Natural killer cell (primary cell): ENCODE data around the gene RTN4IP1. TPM values are rescaled to one million over a fixed set of nuclear protein-coding genes. Genes with fewer than 3 reads are reported as not detected.
"Not testable (repeated sequence)": the region's sequence is repeated elsewhere in the genome, so short reads cannot be mapped to it uniquely, and the experiment has no call there.

Source experiments
- ATAC-seq, 3 donors: fragments of 150-1000 bp in 2 of 3; fragments of 200-7000 bp in 1 of 3; cut with Tn5 transposase; 1 replicate in 1 of 3; 2 replicates in 2 of 3; pipeline ENCODE4 v1.10.0; 2021; ENCODE audit warnings: mild to moderate bottlenecking in 2 of 3, moderate library complexity in 2 of 3
- DNase-seq, 2 donors: peaks; one replicate each; pipeline versions ENCODE4 v3.0.0 to v3.0.0-alpha.2; 2013 to 2021; ENCODE audit warnings: mixed read lengths in 1 of 2
- H3K27ac ChIP-seq: one replicate; pipeline ENCODE4 v1.5.1; 2013; ENCODE audit warnings: mild to moderate bottlenecking, low read length
- H3K27me3 ChIP-seq: one replicate; pipeline ENCODE4 v1.6.1; 2013; ENCODE audit warnings: low read length; ENCODE audit not compliant: control insufficient read depth, insufficient read depth
- H3K36me3 ChIP-seq: one replicate; pipeline ENCODE4 v1.6.1; 2013; ENCODE audit warnings: low read length; ENCODE audit not compliant: control insufficient read depth, insufficient read depth
- H3K4me1 ChIP-seq: one replicate; pipeline ENCODE4 v1.6.1; 2013; ENCODE audit warnings: low read length; ENCODE audit not compliant: control insufficient read depth, insufficient read depth
- H3K4me3 ChIP-seq: one replicate; pipeline ENCODE4 v1.5.1; 2013; ENCODE audit warnings: low read length
- H3K9me3 ChIP-seq: one replicate; pipeline ENCODE4 v1.6.1; 2013; ENCODE audit warnings: low read length; ENCODE audit not compliant: control insufficient read depth, insufficient read depth
- H3K27ac Mint-ChIP-seq, 2 donors: one replicate each; pipeline ENCODE4 v1.8.0; 2022; ENCODE audit warnings: mild to moderate bottlenecking in 2 of 2, mixed read lengths in 2 of 2, moderate library complexity in 1 of 2
- H3K27me3 Mint-ChIP-seq, 2 donors: one replicate each; pipeline ENCODE4 v1.8.0; 2022; ENCODE audit warnings: low read depth in 2 of 2, mixed read lengths in 2 of 2
- H3K36me3 Mint-ChIP-seq: one replicate; pipeline ENCODE4 v1.8.0; 2022; ENCODE audit warnings: mixed read lengths
- H3K4me1 Mint-ChIP-seq, 2 donors: one replicate each; pipeline ENCODE4 v1.8.0; 2022; ENCODE audit warnings: mixed read lengths in 2 of 2
- H3K4me3 Mint-ChIP-seq: one replicate; pipeline ENCODE4 v1.8.0; 2022; ENCODE audit warnings: mild to moderate bottlenecking, moderate library complexity, mixed read lengths
- H3K9me3 Mint-ChIP-seq, 2 donors: one replicate each; pipeline ENCODE4 v1.8.0; 2022; ENCODE audit warnings: mixed read lengths in 2 of 2
- CTCF ChIP-seq: fragments of 200-600 bp; IDR thresholded peaks from one replicate; pipeline ENCODE4 v1.8.0; 2022; ENCODE audit warnings: antibody characterized with exemption
- WGBS: methylation state at CpG from one replicate; pipeline ENCODE4 v1.1.7; 2013; ENCODE audit warnings: missing lambda C conversion rate; ENCODE audit not compliant: insufficient coverage; 5-methylcytosine and 5-hydroxymethylcytosine counted together
- intact Hi-C: fragments of 100-400 bp; cut with micrococcal nuclease; formaldehyde crosslinking; loops from one replicate; pipeline ENCODE4 v1.14.2; 2022
- total RNA-seq, 4 donors: library from RNA; stranded (reverse); fragments of 120-200 nt in 1 of 4; gene quantifications; one replicate each; pipeline versions ENCODE4 v1.2.3 to v1.2.4, GENCODE V29; 2013 to 2022

RTN4IP1 gene
- total RNA-seq, 3 donors from 2014 or later (not counting 1 experiment from before 2014, with no cell fraction given) = 2.9 to 5.5 (median 5.0) TPM

- DNase-seq = no peak
- no peak for ATAC-seq
- no peak for TF ChIP-seq CTCF
- Histone ChIP-seq H3K36me3 (peaks cover 13% of the 10 kb centered on the region), H3K9me3 (no peaks in the 10 kb centered on the region), H3K4me1 (no peaks in the 10 kb centered on the region), H3K4me3 (no peak overlapping the region), H3K27ac (no peak overlapping the region), H3K27me3 (no peaks in the 10 kb centered on the region)
- Mint-ChIP-seq H3K4me3 (no peak overlapping the region), H3K27ac (no peak overlapping the region), H3K27me3 (no peaks in the 10 kb centered on the region), H3K4me1 (no peaks in the 10 kb centered on the region), H3K36me3 (peaks cover 10% of the 10 kb centered on the region), H3K9me3 (no peaks in the 10 kb centered on the region)
- WGBS = 90% methylated on average over 2 of the region's 3 CpGs
- intact Hi-C loops = no loop called here
Measured at GRCh38 chr6:106591111-106591825, 38.0 kb downstream of the RTN4IP1 start.

- DNase-seq, H3K27me3 Mint-ChIP-seq, H3K4me3 Mint-ChIP-seq, H3K4me1 Mint-ChIP-seq, H3K27ac Mint-ChIP-seq, H3K27ac ChIP-seq, H3K27me3 ChIP-seq, H3K4me1 ChIP-seq, H3K4me3 ChIP-seq, H3K9me3 ChIP-seq, H3K9me3 Mint-ChIP-seq, intact Hi-C loops, ATAC-seq: not testable (repeated sequence)
- peaks cover 17% of the 10 kb centered on the region for H3K36me3 ChIP-seq
- peaks cover 10% of the 10 kb centered on the region for H3K36me3 Mint-ChIP-seq
- 64% methylated on average over 4 of the region's 5 CpGs for WGBS
Measured at GRCh38 chr6:106588937-106589336, 40.4 kb downstream of the RTN4IP1 start.

GRCh38 chr6:106586815-106587415 lies 42.4 kb downstream of the RTN4IP1 start:
- 80% methylated on average over 4 of the region's 4 CpGs for WGBS
- no peak overlapping the region for H3K4me3 Mint-ChIP-seq
- H3K27me3 ChIP-seq = no peaks in the 10 kb centered on the region
- H3K4me1 ChIP-seq = no peaks in the 10 kb centered on the region
- no peaks in the 10 kb centered on the region for H3K4me1 Mint-ChIP-seq
- H3K4me3 ChIP-seq = no peak overlapping the region
- H3K36me3 Mint-ChIP-seq = peaks cover 18% of the 10 kb centered on the region
- no peaks in the 10 kb centered on the region for H3K27me3 Mint-ChIP-seq
- ATAC-seq = no peak
- H3K27ac Mint-ChIP-seq = no peak overlapping the region
- H3K9me3 ChIP-seq = no peaks in the 10 kb centered on the region
- no peak overlapping the region for H3K27ac ChIP-seq
- DNase-seq = no peak
- peaks cover 19% of the 10 kb centered on the region for H3K36me3 ChIP-seq
- TF ChIP-seq CTCF = no peak
- intact Hi-C loops = no loop called here
- H3K9me3 Mint-ChIP-seq = no peaks in the 10 kb centered on the region

- Histone ChIP-seq H3K27me3 (no peaks in the 10 kb centered on the region), H3K27ac (no peak overlapping the region), H3K4me3 (no peak overlapping the region), H3K4me1 (no peaks in the 10 kb centered on the region), H3K9me3 (no peaks in the 10 kb centered on the region), H3K36me3 (peaks cover 7% of the 10 kb centered on the region)
- H3K36me3 Mint-ChIP-seq = peaks cover 8% of the 10 kb centered on the region
- no peak overlapping the region for H3K27ac Mint-ChIP-seq
- no peaks in the 10 kb centered on the region for H3K9me3 Mint-ChIP-seq
- WGBS = 100% methylated on average over 1 of the region's 1 CpG
- intact Hi-C loops = no loop called here
- DNase-seq = no peak
- H3K4me1 Mint-ChIP-seq = no peaks in the 10 kb centered on the region
- TF ChIP-seq CTCF = no peak
- H3K27me3 Mint-ChIP-seq = no peaks in the 10 kb centered on the region
- ATAC-seq = no peak
- no peak overlapping the region for H3K4me3 Mint-ChIP-seq
Measured at GRCh38 chr6:106581468-106581867, 47.8 kb downstream of the RTN4IP1 start.
